Naive B cell (primary cell): ENCODE measurements around the gene KRT6C. TPM values are rescaled to one million over a fixed set of nuclear protein-coding genes. Genes with fewer than 3 reads are reported as not detected.
A peak's percentile ranks its signal among the peaks of the same experiment; 100 is the strongest.
"Not testable (repeated sequence)": the region's sequence is repeated elsewhere in the genome, so short reads cannot be mapped to it uniquely, and the experiment has no call there.

ENCODE experiments used
- ATAC-seq, 2 donors: fragments of 150-1000 bp; cut with Tn5 transposase; 2 replicates each; pipeline ENCODE4 v1.10.0; 2021; ENCODE audit warnings: low read depth in 2 of 2, mild to moderate bottlenecking in 2 of 2, moderate library complexity in 2 of 2
- DNase-seq: peaks from one replicate; pipeline ENCODE4 v3.0.0; 2022
- H3K27ac Mint-ChIP-seq, 6 donors: one replicate each; pipeline ENCODE4 v1.8.0; 2020 to 2022; ENCODE audit warnings: mild to moderate bottlenecking in 6 of 6, mixed read lengths in 6 of 6, moderate library complexity in 5 of 6, inconsistent platforms in 2 of 6
- H3K27me3 Mint-ChIP-seq, 3 donors: one replicate each; pipeline ENCODE4 v1.8.0; 2021 to 2022; ENCODE audit warnings: mixed read lengths in 3 of 3, mild to moderate bottlenecking in 1 of 3
- H3K36me3 Mint-ChIP-seq, 2 donors: one replicate each; pipeline ENCODE4 v1.8.0; 2020 to 2022; ENCODE audit warnings: mixed read lengths in 2 of 2, inconsistent platforms in 1 of 2, mild to moderate bottlenecking in 1 of 2
- H3K4me1 Mint-ChIP-seq, 3 donors: one replicate each; pipeline ENCODE4 v1.8.0; 2020 to 2022; ENCODE audit warnings: mixed read lengths in 3 of 3, inconsistent platforms in 1 of 3, mild to moderate bottlenecking in 1 of 3, moderate library complexity in 1 of 3
- H3K4me3 Mint-ChIP-seq, 8 donors: one replicate each; pipeline ENCODE4 v1.8.0; 2020 to 2022; ENCODE audit warnings: mild to moderate bottlenecking in 8 of 8, mixed read lengths in 8 of 8, moderate library complexity in 8 of 8, inconsistent platforms in 2 of 8
- H3K9me3 Mint-ChIP-seq, 7 donors: one replicate each; pipeline ENCODE4 v1.8.0; 2020 to 2022; ENCODE audit warnings: mixed read lengths in 7 of 7, mild to moderate bottlenecking in 5 of 7, inconsistent platforms in 2 of 7, moderate library complexity in 1 of 7
- polyA plus RNA-seq, 6 donors: library from polyadenylated mRNA; unstranded; fragments of 300-500 nt; fragmentation: Illumina TruSeq; gene quantifications; one replicate each; pipeline ENCODE4 v1.2.3, GENCODE V29; 2021; ENCODE audit warnings: low read depth in 6 of 6

Gene KRT6C
- polyA plus RNA-seq, 6 donors from 2014 or later: not detected

- ATAC-seq (no peak), DNase-seq (no peak)
- Mint-ChIP-seq H3K4me3 (no peak overlapping the region), H3K27me3 (peaks cover 11 to 29% (median 18%) of the 10 kb centered on the region in 3 donors), H3K36me3 (peaks cover 0 to 4% of the 10 kb centered on the region in 2 donors), H3K27ac (no peak overlapping the region), H3K9me3 (peaks cover 3 to 19% (median 11%) of the 10 kb centered on the region in 7 donors), H3K4me1 (no peaks in the 10 kb centered on the region)
These were observed 41.1 kb upstream of the KRT6C start for GRCh38 chr12:52514471-52515318.

GRCh38 chr12:52513736-52514135 lies 40.1 kb upstream of the KRT6C start:
- H3K4me3 Mint-ChIP-seq: no peak overlapping the region
- H3K4me1 Mint-ChIP-seq: no peaks in the 10 kb centered on the region
- H3K9me3 Mint-ChIP-seq: peaks cover 3 to 19% (median 11%) of the 10 kb centered on the region in 7 donors
- H3K27ac Mint-ChIP-seq: no peak overlapping the region
- ATAC-seq: no peak
- H3K36me3 Mint-ChIP-seq: peaks cover 0 to 4% of the 10 kb centered on the region in 2 donors
- peaks cover 17 to 26% (median 23%) of the 10 kb centered on the region in 3 donors for H3K27me3 Mint-ChIP-seq
- no peak for DNase-seq

GRCh38 chr12:52508211-52508610 lies 34.6 kb upstream of the KRT6C start:
- Mint-ChIP-seq H3K27ac (no peak overlapping the region), H3K27me3 (peaks cover 22 to 48% (median 36%) of the 10 kb centered on the region in 3 donors), H3K9me3 (peaks cover 3 to 25% (median 13%) of the 10 kb centered on the region in 7 donors), H3K4me3 (no peak overlapping the region), H3K4me1 (no peaks in the 10 kb centered on the region), H3K36me3 (peaks cover 0 to 4% of the 10 kb centered on the region in 2 donors)
- DNase-seq (no peak), ATAC-seq (no peak)

- H3K27ac Mint-ChIP-seq: no peak overlapping the region
- peaks cover 0 to 4% of the 10 kb centered on the region in 2 donors for H3K36me3 Mint-ChIP-seq
- no peak for DNase-seq
- peaks cover 26 to 48% (median 32%) of the 10 kb centered on the region in 3 donors for H3K27me3 Mint-ChIP-seq
- no peak for ATAC-seq
- no peak overlapping the region for H3K4me3 Mint-ChIP-seq
- H3K9me3 Mint-ChIP-seq: peaks cover 3 to 33% (median 14%) of the 10 kb centered on the region in 7 donors
- no peaks in the 10 kb centered on the region for H3K4me1 Mint-ChIP-seq
These were observed 33.5 kb upstream of the KRT6C start for GRCh38 chr12:52506858-52507715.

GRCh38 chr12:52502877-52503276 lies 29.3 kb upstream of the KRT6C start:
- H3K36me3 Mint-ChIP-seq: no peaks in the 10 kb centered on the region
- no peak overlapping the region for H3K27ac Mint-ChIP-seq
- ATAC-seq (no peak), DNase-seq (no peak)
- no peak overlapping the region for H3K4me3 Mint-ChIP-seq
- H3K9me3 Mint-ChIP-seq: peaks cover 2 to 19% (median 6%) of the 10 kb centered on the region in 7 donors
- H3K27me3 Mint-ChIP-seq: peaks cover 33 to 39% (median 35%) of the 10 kb centered on the region in 3 donors
- no peaks in the 10 kb centered on the region for H3K4me1 Mint-ChIP-seq

- Mint-ChIP-seq H3K9me3 (peaks cover 2 to 19% (median 6%) of the 10 kb centered on the region in 7 donors), H3K36me3 (no peaks in the 10 kb centered on the region)
These were observed 27.9 kb upstream of the KRT6C start for GRCh38 chr12:52501490-52501889.

GRCh38 chr12:52500574-52500973 lies 27.0 kb upstream of the KRT6C start:
- H3K27ac Mint-ChIP-seq, DNase-seq, H3K36me3 Mint-ChIP-seq, ATAC-seq, H3K4me1 Mint-ChIP-seq, H3K4me3 Mint-ChIP-seq: not testable (repeated sequence)
- Mint-ChIP-seq H3K27me3 (peaks cover 22 to 28% (median 27%) of the 10 kb centered on the region in 3 donors), H3K9me3 (peaks cover 2 to 19% (median 6%) of the 10 kb centered on the region in 7 donors)

More at GRCh38 chr12:52501490-52501889, 27.9 kb upstream of the KRT6C start:
- Mint-ChIP-seq H3K27ac (peak overlapping the region in 1 of 6 donors; percentile 45), H3K4me1 (no peaks in the 10 kb centered on the region), H3K4me3 (no peak overlapping the region), H3K27me3 (peaks cover 29 to 30% (median 30%) of the 10 kb centered on the region in 3 donors)
- ATAC-seq: no peak
- DNase-seq: no peak

- H3K27me3 Mint-ChIP-seq: peaks cover 16 to 28% (median 26%) of the 10 kb centered on the region in 3 donors
- H3K9me3 Mint-ChIP-seq: peaks cover 2 to 19% (median 6%) of the 10 kb centered on the region in 7 donors
These were observed 26.4 kb upstream of the KRT6C start for GRCh38 chr12:52499806-52500560.

GRCh38 chr12:52498946-52499345 lies 25.3 kb upstream of the KRT6C start:
- peaks cover 5 to 8% (median 6%) of the 10 kb centered on the region in 3 donors for H3K4me1 Mint-ChIP-seq
- H3K27me3 Mint-ChIP-seq: peaks cover 20 to 30% (median 28%) of the 10 kb centered on the region in 3 donors
- H3K27ac Mint-ChIP-seq: no peak overlapping the region
- H3K9me3 Mint-ChIP-seq: peaks cover 2 to 19% (median 6%) of the 10 kb centered on the region in 7 donors
- ATAC-seq (no peak), DNase-seq (no peak)
- no peak overlapping the region for H3K4me3 Mint-ChIP-seq
- H3K36me3 Mint-ChIP-seq: no peaks in the 10 kb centered on the region

More at GRCh38 chr12:52499806-52500560, 26.4 kb upstream of the KRT6C start:
- H3K4me3 Mint-ChIP-seq: no peak overlapping the region
- H3K27ac Mint-ChIP-seq: no peak overlapping the region
- ATAC-seq (no peak), DNase-seq (no peak)
- H3K4me1 Mint-ChIP-seq: peaks cover 5 to 8% (median 6%) of the 10 kb centered on the region in 3 donors
- no peaks in the 10 kb centered on the region for H3K36me3 Mint-ChIP-seq

- no peak for ATAC-seq
- H3K4me1 Mint-ChIP-seq: peaks cover 5 to 8% (median 6%) of the 10 kb centered on the region in 3 donors
These were observed 24.4 kb upstream of the KRT6C start for GRCh38 chr12:52497975-52498374.

GRCh38 chr12:52496590-52497071 lies 23.0 kb upstream of the KRT6C start:
- Mint-ChIP-seq H3K9me3 (peaks cover 0 to 5% (median 2%) of the 10 kb centered on the region in 7 donors), H3K4me1 (peaks cover 5 to 8% (median 6%) of the 10 kb centered on the region in 3 donors), H3K27me3 (peaks cover 27 to 47% (median 35%) of the 10 kb centered on the region in 3 donors), H3K27ac (no peak overlapping the region), H3K4me3 (no peak overlapping the region), H3K36me3 (no peaks in the 10 kb centered on the region)
- DNase-seq: no peak
- ATAC-seq: no peak

More at GRCh38 chr12:52497975-52498374, 24.4 kb upstream of the KRT6C start:
- Mint-ChIP-seq H3K27me3 (peaks cover 26 to 39% (median 28%) of the 10 kb centered on the region in 3 donors), H3K9me3 (peaks cover 2 to 14% (median 4%) of the 10 kb centered on the region in 7 donors), H3K4me3 (no peak overlapping the region), H3K36me3 (no peaks in the 10 kb centered on the region), H3K27ac (no peak overlapping the region)
- DNase-seq: no peak

GRCh38 chr12:52496054-52496453 lies 22.4 kb upstream of the KRT6C start:
- Mint-ChIP-seq H3K4me1 (peaks cover 5 to 8% (median 6%) of the 10 kb centered on the region in 3 donors), H3K27ac (no peak overlapping the region), H3K9me3 (peaks cover 0 to 5% (median 0%) of the 10 kb centered on the region in 7 donors), H3K36me3 (no peaks in the 10 kb centered on the region), H3K4me3 (no peak overlapping the region), H3K27me3 (peaks cover 25 to 53% (median 40%) of the 10 kb centered on the region in 3 donors)
- DNase-seq: no peak
- no peak for ATAC-seq
